HG02973 (cell line): ENCODE data around the gene NEK4.
"Not testable (repeated sequence)": the region's sequence is repeated elsewhere in the genome, so short reads cannot be mapped to it uniquely, and the experiment has no call there.

Experiments used
- ATAC-seq: cut with Tn5 transposase; IDR thresholded peaks from one replicate; pipeline ENCODE4 v1.9.1; 2021; ENCODE audit warnings: moderate library complexity; ENCODE audit not compliant: unreplicated experiment

The NEK4 gene

GRCh38 chr3:52678265-52679198 lies 92.2 kb downstream of the NEK4 start:
- ATAC-seq = no peak

GRCh38 chr3:52676201-52676600 lies 94.5 kb downstream of the NEK4 start:
- not testable (repeated sequence) for ATAC-seq

- no peak for ATAC-seq
These were observed 99.1 kb downstream of the NEK4 start for GRCh38 chr3:52671676-52672075.

GRCh38 chr3:52670621-52671521 lies 99.9 kb downstream of the NEK4 start:
- peak; percentile 63 for ATAC-seq

- ATAC-seq = no peak
These were observed 107.6 kb downstream of the NEK4 start for GRCh38 chr3:52663098-52663497.

- ATAC-seq = no peak
These were observed 110.7 kb downstream of the NEK4 start for GRCh38 chr3:52660046-52660445.
